ENCODE data around the gene ILDR2. TPM values are rescaled to one million over a fixed set of nuclear protein-coding genes. Genes with fewer than 3 reads are reported as not detected.

The ILDR2 gene
- polyA plus RNA-seq, 1 of the 3 experiments (the other 2 are of a cell fraction): 0.05 TPM

- Histone ChIP-seq H3K4me2 (no peak overlapping the region), H3K9me3 (no peaks in the 10 kb centered on the region), H3K9me2 (no peaks in the 10 kb centered on the region), H3K36me3 (replicated peaks in 1 of 2; ENCODE audit: control insufficient read depth in 1 of 2, insufficient read depth in 2 of 2, low read length in 1 of 2) (no peaks in the 10 kb centered on the region), H3F3A (replicated peaks; ENCODE audit: insufficient read depth) (no peaks in the 10 kb centered on the region), H3K4me1 (ENCODE audit: control insufficient read depth in 1 of 2, insufficient read depth in 2 of 2, low read depth in 1 of 2, low read length in 1 of 2) (no peaks in the 10 kb centered on the region), H2AFZ (ENCODE audit: low read depth) (no peak overlapping the region), H3K79me2 (ENCODE audit: insufficient read depth) (no peaks in the 10 kb centered on the region), H3K27ac (ENCODE audit: low read depth in 2 of 2, low read length in 1 of 2) (no peak overlapping the region), H3K27me3 (ENCODE audit: insufficient read depth) (peaks cover 11% of the 10 kb centered on the region; the same call in 1 of the 2 replicates), H3K9ac (no peak overlapping the region), H3K4me3 (ENCODE audit: low read depth in 2 of 2, low read length in 1 of 2) (no peak overlapping the region), H4K20me1 (ENCODE audit: insufficient read depth) (no peaks in the 10 kb centered on the region)
- CTCF ChIA-PET: interaction anchor here (2.0 to 2.2 kb wide), 2 partner anchors 27 to 122 kb away, joined by 6 to 10 read pairs; no protein-coding TSS in a partner anchor
- POLR2A ChIA-PET: no interaction called here
- no peak for DNase-seq
- WGBS (ENCODE audit: low lambda C conversion rate): 7% methylated on average over 4 of the region's 4 CpGs
- TF ChIP-seq MEF2A (IDR thresholded peaks at IDR 0.05; ENCODE audit: borderline replicate concordance, low read depth) (no peak), TAF1 (IDR thresholded peaks at IDR 0.05; ENCODE audit: borderline replicate concordance, low read depth, low read length) (no peak), PBX3 (IDR thresholded peaks at IDR 0.05) (no peak), ELF1 (IDR thresholded peaks at IDR 0.05) (no peak), YY1 (IDR thresholded peaks at IDR 0.05; ENCODE audit: low read depth) (no peak), MAX (IDR thresholded peaks at IDR 0.05; ENCODE audit: low read depth) (no peak), REST (IDR thresholded peaks at IDR 0.05; ENCODE audit: low read depth, low read length) (no peak), USF1 (IDR thresholded peaks at IDR 0.05; ENCODE audit: borderline replicate concordance, low read depth) (no peak), TCF12 (IDR thresholded peaks at IDR 0.05) (no peak), FOSL2 (IDR thresholded peaks at IDR 0.05; ENCODE audit: borderline replicate concordance, low read depth) (no peak), ZBTB33 (IDR thresholded peaks at IDR 0.05; ENCODE audit: borderline replicate concordance, low read depth) (no peak), GABPA (IDR thresholded peaks at IDR 0.05; ENCODE audit: low read depth) (no peak)
Observed at GRCh38 chr1:166937329-166937728, 38.0 kb downstream of the ILDR2 start.
